RWPE2 (cell line): ENCODE measurements around the gene LDLRAD3.

Source experiments
- ATAC-seq: fragments of 200-7000 bp; cut with Tn5 transposase; 3 replicates; pipeline ENCODE4 v1.9.1; 2021; ENCODE audit warnings: low read depth
- DNase-seq: peaks from one replicate; pipeline ENCODE4 v3.0.0-alpha.2; 2020; ENCODE audit warnings: low spot score
- H3K27ac ChIP-seq: fragments of 450-650 bp; 2 replicates; pipeline ENCODE4 v1.5.1; 2017; ENCODE audit warnings: mild to moderate bottlenecking; ENCODE audit not compliant: poor library complexity, severe bottlenecking
- H3K27me3 ChIP-seq: fragments of 250-450 bp; sonication (Bioruptor Pico); 2 replicates; pipeline ENCODE4 v1.5.1; 2021; ENCODE audit warnings: mild to moderate bottlenecking, moderate library complexity; ENCODE audit not compliant: insufficient read depth, poor library complexity, severe bottlenecking
- H3K36me3 ChIP-seq: fragments of 250-450 bp; sonication (Bioruptor Pico); 2 replicates; pipeline ENCODE4 v1.5.1; 2020; ENCODE audit warnings: low read depth, mild to moderate bottlenecking, moderate library complexity
- H3K4me1 ChIP-seq: fragments of 250-450 bp; sonication (Bioruptor Pico); 2 replicates; pipeline ENCODE4 v1.5.1; 2021; ENCODE audit warnings: mild to moderate bottlenecking, moderate library complexity; ENCODE audit not compliant: insufficient read depth, poor library complexity, severe bottlenecking
- H3K4me3 ChIP-seq: fragments of 250-450 bp; sonication (Bioruptor Pico); 2 replicates; pipeline ENCODE4 v1.5.1; 2021; ENCODE audit warnings: mild to moderate bottlenecking, moderate library complexity; ENCODE audit not compliant: severe bottlenecking
- H3K9me3 ChIP-seq: fragments of 250-450 bp; sonication (Bioruptor Pico); 2 replicates; pipeline ENCODE4 v1.5.1; 2021; ENCODE audit warnings: mild to moderate bottlenecking, moderate library complexity; ENCODE audit not compliant: severe bottlenecking
- TF ChIP-seq, protein P1 (sequence below): fragments of 450-650 bp; IDR thresholded peaks from one replicate; pipeline ENCODE4 v1.5.1; 2017; ENCODE audit warnings: mild to moderate bottlenecking, moderate library complexity; ENCODE audit not compliant: poor library complexity, severe bottlenecking

LDLRAD3 gene

DNA sequence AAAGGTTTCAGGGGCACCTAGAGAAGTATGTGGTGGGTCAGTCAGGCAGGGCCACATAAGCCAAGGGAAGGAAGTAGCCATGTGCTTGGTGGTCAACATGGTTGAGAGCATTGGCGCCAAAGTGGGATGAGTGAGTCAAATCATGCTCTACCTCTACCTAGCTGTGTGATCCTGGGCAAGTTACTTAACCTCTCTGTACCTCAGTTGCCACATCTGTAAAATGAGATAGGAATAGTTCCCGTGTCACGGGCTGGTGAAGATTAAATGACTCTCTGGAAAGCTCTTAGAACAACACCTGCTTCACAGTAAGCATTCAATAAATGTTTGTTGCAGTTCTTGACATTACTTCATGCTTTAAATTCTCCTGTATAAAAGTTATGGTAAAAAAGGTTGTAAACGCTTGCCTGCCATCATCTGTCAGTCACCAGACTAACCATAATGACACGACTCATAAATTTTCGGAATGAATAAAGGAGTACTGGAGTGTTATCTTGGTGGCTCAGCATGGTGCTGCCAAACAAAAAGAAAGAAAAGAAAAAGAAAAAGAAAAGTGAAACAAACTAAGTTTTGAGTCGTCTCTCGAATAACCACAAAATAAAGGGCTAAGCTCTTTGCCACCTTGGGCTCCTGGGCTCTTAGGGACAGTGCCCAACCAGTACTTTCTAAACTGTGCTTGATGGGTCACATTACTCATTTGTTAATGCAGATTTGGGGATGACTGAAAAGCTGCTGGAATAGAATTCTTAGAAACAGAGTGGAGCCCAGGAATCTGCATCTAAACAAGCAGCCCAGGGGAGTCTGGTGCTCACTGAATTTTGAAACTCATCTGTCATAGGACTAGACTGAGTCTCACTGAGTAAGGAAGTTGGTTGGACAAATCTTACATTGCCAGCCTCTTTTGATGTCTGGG is 107.6 kb downstream of the LDLRAD3 start:
- H3K4me1 ChIP-seq, result no peaks in the 10 kb centered on the region
- no peak overlapping the region for H3K4me3 ChIP-seq
- no peaks in the 10 kb centered on the region for H3K36me3 ChIP-seq
- no peaks in the 10 kb centered on the region for H3K9me3 ChIP-seq
- H3K27me3 ChIP-seq, result no peaks in the 10 kb centered on the region
- ATAC-seq (no peak), DNase-seq (no peak)
- H3K27ac ChIP-seq, result no peak overlapping the region
- TF ChIP-seq, protein P1, sequence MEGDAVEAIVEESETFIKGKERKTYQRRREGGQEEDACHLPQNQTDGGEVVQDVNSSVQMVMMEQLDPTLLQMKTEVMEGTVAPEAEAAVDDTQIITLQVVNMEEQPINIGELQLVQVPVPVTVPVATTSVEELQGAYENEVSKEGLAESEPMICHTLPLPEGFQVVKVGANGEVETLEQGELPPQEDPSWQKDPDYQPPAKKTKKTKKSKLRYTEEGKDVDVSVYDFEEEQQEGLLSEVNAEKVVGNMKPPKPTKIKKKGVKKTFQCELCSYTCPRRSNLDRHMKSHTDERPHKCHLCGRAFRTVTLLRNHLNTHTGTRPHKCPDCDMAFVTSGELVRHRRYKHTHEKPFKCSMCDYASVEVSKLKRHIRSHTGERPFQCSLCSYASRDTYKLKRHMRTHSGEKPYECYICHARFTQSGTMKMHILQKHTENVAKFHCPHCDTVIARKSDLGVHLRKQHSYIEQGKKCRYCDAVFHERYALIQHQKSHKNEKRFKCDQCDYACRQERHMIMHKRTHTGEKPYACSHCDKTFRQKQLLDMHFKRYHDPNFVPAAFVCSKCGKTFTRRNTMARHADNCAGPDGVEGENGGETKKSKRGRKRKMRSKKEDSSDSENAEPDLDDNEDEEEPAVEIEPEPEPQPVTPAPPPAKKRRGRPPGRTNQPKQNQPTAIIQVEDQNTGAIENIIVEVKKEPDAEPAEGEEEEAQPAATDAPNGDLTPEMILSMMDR, result no peak

- DNase-seq (no peak), ATAC-seq (no peak)
- TF ChIP-seq, protein P1, result no peak
- Histone ChIP-seq H3K4me1 (no peaks in the 10 kb centered on the region), H3K27me3 (no peaks in the 10 kb centered on the region), H3K27ac (no peak overlapping the region), H3K9me3 (no peaks in the 10 kb centered on the region), H3K4me3 (no peak overlapping the region), H3K36me3 (no peaks in the 10 kb centered on the region)
Observed at GRCh38 chr11:36053281-36053680, 109.4 kb downstream of the LDLRAD3 start.

DNA sequence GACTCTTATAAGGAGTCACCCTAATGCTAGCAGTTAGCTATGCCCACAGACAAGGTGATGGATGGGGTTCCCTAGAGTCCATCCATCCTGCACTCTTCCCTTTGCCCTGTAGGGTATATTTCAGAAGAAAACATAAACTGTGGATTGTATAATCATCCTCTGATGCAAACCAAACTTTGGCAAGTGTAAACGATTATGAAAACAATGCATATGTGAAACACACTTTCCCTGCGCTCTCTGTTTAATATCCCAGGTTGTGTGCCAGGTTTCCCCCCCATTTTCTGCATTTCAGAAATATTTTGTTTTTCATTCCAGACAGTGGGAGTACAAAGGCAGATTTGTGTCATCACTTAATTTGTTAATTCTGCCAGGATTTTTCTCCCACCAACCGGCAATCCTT is 110.0 kb downstream of the LDLRAD3 start:
- TF ChIP-seq, protein P1, result no peak
- no peak for DNase-seq

DNA sequence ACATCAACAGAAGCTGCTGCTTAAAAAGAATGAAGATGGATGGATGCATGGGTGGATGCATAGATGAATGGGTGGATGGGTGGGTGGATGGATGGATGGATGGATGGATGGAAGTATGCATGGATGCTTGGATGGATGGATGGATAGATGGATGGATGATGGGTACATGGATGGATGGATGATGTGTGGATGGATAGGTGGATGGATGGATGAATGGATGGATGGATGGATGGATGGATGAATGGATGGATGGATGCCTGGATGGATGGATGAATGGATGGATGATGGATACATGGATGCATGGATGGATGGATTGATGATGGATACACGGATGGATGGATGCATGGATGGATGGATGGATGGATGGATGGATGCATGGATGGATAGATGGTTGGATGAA is 110.8 kb downstream of the LDLRAD3 start:
- ATAC-seq (no peak), DNase-seq (no peak)
- no peak overlapping the region for H3K4me3 ChIP-seq
- TF ChIP-seq, protein P1, result no peak
- no peaks in the 10 kb centered on the region for H3K36me3 ChIP-seq
- no peaks in the 10 kb centered on the region for H3K27me3 ChIP-seq
- no peaks in the 10 kb centered on the region for H3K4me1 ChIP-seq
- no peaks in the 10 kb centered on the region for H3K9me3 ChIP-seq
- no peak overlapping the region for H3K27ac ChIP-seq

More for the DNA sequence above, 110.0 kb downstream of the LDLRAD3 start:
- no peaks in the 10 kb centered on the region for H3K9me3 ChIP-seq
- no peaks in the 10 kb centered on the region for H3K4me1 ChIP-seq
- no peak overlapping the region for H3K4me3 ChIP-seq
- H3K36me3 ChIP-seq, result no peaks in the 10 kb centered on the region
- ATAC-seq, result no peak
- H3K27ac ChIP-seq, result no peak overlapping the region
- no peaks in the 10 kb centered on the region for H3K27me3 ChIP-seq
